DMS53 treated with DMSO at 0.1 percent for 48 hours (cell line): Measurements from ENCODE around the gene FCHO1.
A peak's percentile ranks its signal among the peaks of the same experiment; 100 is the strongest.
"Not testable (repeated sequence)": the region's sequence is repeated elsewhere in the genome, so short reads cannot be mapped to it uniquely, and the experiment has no call there.

ENCODE experiments used
- DNase-seq: peaks from one replicate; lab custom pipeline; 2025; ENCODE audit not compliant: unreplicated experiment; lab: John Stamatoyannopoulos, UW

FCHO1 gene

DNA sequence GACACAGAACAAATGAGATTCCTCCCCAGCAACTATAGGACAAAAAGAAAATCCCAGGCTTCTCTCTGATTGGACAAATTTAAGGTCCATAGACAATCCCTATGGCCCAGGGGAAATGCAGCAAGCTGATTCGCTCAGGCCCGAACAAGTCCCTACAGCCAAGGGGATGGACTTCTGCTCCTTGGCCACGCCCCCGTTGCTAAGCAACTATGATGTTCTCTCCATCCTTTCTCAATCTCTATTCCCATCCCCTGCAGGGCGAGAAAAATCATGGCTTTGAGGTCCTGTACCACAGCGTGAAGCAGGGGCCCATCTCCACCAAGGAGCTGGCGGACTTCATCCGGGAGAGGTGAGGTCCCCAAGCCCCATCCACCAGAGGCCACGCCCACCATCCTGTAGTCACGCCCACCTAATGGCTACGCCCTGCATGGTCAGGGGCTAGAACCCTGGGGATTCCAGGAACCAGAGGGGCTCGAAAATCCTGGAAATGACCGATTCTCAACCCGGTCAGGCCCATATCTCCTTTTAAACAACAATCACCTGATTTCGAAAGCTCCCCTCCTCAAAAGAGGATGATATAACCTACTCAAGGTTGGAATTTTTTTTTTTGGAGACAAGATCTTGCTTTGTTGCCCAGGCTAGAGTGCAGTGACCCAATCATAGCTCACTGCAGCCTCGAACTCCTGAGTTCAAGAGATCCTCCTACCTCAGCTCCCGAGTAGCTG, 11.4 kb downstream of the FCHO1 start:
- DNase-seq: no peak

DNA sequence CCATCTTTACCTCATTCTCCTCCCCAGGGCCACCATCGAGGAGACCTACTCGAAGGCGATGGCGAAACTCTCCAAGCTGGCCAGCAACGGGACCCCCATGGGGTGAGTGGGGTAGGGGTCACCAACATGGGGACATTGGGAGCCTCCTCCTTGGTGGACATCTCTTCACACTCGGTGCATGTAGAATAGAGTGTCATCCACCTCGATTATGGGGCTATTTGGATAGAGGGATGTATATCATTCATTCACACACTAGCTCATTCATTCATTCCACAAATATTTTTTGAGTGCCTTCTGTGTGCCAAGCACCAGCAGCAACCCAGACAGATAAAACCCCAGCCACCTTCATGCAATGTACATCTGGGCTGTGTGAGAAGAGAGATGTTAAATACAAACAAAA, 13.1 kb downstream of the FCHO1 start:
- DNase-seq: no peak

DNA sequence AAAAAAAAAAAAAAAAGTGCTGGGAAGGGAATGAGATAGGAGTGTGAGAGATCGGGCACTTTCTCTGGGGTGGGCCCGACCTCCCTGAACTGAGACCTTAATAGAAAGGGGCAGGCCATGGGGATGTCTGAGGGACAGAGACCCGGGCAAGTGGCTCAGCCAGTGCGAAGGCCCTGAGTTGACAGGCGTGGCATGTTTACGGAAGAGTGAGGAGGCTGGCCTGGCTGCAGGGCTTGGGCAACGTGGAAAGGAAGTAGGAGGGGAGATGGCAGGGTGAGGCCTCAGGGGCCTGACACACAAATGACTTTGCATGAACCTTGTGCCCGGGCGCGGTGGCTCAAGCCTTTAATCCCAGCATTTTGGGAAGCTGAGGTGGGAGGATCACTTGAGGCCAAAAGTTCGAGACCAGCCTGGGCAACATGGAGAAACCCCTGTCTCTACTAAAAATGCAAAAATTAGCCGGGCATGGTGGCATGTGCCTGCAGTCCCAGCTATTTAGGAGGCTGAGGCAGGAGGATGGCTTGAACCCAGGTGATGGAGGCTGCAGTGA, 13.9 kb downstream of the FCHO1 start:
- no peak for DNase-seq

DNA sequence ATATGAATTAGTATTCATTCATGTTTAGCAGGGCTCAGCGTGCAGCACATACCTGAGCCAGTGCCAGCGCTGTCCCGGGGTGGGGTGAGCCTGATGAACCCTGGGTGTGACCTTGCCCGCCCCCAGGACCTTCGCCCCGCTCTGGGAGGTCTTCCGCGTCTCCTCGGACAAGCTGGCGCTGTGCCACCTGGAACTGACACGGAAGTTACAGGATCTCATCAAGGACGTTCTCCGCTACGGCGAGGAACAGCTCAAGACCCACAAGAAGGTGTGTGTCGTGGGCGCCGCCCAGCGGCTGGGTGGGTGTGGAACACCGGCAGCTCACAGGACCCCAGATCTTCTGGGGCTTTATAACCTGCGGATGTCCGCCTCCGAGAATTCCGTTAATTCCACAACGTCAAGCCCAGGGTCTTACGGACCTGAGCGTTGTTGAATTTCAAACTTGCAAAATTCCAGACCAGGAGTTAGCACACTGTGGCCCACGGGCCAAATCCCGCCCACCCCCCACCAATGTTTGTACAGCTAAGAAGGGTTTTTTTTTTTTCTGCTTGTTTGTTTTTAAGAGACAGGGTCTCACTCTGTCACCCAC, 15.4 kb downstream of the FCHO1 start:
- DNase-seq: peak; percentile 42

DNA sequence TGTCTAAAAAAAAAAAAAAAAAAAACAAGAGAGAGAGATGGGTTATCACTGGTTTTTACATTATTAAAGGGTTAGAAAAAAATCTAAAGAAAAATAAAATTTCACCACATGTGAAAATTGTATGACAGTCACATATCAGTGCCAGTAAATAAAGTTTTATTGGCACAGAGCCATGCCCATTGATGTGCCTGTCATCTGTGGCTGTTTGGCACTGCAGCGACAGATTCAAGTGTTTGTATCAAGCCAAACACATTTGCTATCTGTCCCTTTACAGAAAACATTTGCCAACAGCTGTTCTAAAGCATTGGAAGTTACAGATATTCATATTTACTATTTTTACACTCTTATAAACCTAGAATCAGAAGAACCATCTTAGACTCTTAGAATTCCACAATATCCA, 16.3 kb downstream of the FCHO1 start:
- DNase-seq: no peak

DNA sequence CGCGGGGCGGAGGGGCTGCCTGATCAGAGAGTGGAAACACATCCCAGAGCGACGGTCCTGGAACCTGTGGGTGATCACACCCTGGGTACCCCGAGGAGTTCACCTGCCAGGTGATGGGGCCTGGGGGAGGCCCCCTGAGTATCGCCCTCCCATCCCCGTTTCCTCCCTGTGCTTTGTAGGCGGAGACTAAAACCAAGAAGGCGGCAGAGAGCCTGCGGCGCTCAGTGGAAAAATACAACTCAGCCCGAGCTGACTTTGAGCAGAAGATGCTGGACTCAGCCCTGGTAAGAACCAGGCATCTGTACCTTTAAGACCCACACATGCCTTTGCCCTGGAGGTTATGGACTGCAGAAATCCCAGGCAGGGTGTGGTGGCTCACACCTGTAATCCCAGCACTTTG, 19.3 kb downstream of the FCHO1 start:
- no peak for DNase-seq

DNA sequence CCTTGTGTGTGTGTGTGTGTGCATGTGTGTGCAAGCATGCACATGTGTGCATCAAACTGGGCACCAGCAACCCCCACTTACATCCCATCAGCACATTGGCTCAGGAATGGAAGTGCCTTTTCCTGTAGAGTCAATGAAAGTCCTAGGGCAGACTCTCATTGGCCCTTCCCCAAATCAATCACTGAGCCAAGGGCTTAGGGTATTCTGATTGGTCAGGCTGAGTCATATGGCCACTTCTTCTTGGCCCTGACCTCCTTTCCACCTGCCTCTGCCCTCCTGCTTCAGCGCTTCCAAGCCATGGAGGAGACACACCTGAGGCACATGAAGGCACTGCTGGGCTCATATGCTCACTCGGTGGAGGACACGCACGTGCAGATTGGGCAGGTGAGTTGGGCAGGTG, 20.9 kb downstream of the FCHO1 start:
- DNase-seq: no peak

DNA sequence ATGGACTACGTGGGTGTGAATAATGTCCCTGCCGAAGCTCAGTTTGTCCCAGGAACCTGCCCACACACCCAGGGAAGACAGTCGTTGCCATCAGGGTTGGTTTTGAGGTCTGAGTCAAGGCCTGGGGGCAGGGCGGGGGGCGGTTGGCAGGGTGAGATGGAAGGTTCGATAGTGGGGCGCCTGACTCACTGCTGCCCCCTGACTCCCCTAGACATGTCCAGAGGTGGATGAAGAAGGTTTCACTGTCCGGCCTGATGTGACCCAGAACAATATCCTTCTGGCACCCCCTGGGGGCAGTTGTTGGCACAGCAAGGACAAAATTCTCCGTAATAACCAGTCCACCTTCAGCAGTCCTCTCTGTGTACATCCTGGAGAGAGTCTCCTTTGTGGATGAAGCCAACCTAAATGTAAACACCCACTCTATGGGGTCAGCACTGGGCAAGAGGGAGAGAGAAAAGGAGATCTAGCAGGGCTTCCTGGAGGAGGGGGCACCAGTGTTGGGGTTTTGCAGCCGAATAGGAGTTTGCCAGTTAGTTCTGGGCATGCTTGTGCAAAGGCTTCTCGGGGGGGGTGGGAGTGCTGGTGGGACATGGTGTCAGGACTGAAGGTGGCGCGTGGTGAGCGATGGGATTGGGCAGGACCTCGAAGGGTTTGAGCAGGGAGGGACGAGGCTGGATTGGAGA, 24.1 kb downstream of the FCHO1 start:
- no peak for DNase-seq

DNA sequence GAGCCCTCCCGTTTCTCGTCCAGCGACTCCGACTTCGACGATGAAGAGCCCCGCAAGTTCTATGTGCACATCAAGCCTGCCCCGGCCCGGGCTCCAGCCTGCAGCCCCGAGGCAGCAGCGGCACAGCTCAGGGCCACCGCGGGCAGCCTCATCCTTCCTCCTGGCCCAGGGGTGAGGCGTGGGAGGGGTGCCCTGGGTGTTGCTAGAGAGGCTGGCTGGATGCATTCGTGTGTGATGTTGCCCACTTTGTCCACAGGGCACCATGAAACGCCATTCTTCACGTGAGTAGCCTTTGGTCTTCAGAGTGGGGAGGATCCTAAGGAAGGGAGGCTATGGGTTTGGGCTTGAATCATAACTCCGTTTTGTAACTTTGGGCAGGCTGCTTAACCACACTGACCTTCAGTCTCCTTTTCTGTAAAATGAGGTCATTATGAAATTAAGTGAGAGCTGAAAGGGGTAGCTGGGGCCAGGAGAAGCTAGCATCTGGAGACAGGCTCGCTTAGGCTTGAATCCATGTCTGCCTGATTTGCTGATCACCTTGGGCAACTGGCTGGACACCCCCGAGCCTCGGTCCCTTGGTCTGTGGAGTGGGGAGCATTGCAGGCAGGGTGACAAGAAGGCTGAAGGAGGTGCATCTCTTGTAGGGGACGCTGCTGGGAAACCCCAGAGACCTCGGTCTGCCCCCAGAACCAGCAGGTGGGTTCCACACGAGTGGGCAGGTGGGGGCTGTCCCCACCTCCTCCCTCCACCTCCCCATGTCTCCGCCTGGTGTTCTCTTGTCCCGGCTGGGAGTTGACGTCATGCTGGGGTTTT, 24.9 kb downstream of the FCHO1 start:
- DNase-seq: no peak

DNA sequence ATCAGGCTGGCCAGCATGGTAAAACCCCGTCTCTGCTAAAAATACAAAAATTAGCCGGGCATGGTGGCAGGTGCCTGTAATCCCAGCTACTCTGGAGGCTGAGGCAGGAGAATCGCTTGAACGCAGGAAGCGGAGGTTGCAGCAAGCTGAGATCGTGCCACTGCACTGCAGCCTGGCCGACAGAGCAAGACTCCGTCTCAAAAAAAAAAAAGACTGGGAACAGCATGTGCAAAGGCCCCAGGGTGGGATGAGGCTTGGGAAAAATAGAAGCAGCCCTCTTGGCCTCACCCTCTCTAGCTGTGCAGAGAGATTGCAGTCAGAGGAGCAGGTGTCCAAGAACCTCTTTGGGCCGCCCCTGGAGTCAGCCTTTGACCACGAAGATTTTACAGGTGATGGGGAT, 26.6 kb downstream of the FCHO1 start:
- not testable (repeated sequence) for DNase-seq

DNA sequence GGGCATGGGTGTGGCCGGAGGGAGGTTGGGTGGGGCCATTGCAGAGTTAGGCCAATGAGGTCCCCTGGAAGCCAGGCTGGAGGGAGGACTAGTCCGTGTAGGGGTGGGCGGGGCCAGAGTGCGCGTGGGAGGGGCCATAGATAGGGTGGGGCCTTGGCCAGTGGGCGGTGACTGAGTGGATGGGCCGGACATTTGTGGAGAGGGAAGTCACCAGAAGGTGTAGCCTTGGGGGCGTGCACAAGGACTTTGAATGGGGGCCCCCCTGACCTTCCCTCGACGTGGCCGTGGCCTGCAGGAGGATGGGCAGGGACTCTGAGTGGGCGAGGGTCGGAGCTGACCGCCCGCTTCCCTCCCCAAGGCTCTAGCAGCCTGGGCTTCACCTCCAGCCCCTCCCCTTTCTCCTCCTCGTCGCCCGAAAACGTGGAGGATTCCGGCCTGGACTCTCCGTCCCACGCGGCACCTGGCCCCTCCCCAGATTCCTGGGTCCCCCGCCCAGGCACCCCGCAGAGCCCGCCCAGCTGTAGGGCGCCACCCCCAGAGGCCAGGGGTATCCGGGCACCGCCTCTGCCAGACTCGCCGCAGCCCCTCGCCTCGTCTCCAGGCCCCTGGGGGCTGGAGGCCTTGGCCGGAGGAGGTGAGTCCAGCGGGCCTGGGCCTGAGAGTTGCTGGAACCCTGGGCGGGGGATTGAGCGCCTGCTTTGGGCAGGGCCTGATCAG, 27.1 kb downstream of the FCHO1 start:
- no peak for DNase-seq

DNA sequence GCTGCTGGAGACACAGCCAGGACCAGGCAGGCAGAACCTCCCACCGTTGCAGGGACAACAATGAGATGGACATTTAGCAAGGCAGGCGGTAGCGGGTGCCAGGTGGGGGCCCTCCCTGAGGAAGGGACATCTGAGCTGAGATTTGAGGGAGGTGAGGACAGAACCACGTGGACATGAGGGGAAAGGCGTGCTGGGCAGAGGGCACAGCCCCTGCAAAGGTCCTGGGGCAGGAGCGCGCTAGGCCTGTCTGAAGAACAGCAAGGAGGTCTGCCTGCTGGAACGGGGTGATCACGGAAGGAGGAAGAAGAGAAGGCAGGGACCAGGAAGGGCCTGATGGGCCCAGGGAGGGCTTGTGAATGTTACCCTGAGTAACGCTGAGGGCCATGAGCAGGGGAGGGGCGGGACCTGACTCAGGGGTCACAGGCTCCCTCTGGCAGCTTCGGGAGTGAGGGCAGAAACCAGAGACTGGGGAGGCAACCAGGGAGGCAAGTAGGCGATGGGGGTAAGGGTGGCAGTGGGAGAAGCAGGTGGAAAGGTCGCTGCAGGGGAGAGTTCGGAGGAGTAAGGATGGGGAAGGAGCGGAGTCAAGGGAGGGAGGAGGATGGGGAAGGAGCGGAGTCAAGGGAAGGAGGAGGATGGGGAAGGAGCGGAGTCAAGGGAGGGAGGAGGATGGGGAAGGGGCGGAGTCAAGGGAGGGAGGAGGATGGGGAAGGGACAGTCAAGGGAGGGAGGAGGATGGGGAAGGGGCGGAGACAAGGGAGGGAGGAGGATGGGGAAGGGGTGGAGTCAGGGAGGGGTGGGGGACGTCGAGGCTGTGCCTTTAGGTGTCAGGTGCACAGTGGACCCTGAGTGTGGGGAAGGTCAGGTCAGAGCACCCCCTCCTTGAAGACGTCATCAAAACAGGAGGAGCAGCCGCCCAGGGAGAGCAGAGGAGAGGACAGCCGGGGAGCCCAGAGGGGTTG, 28.0 kb downstream of the FCHO1 start:
- DNase-seq: no peak

DNA sequence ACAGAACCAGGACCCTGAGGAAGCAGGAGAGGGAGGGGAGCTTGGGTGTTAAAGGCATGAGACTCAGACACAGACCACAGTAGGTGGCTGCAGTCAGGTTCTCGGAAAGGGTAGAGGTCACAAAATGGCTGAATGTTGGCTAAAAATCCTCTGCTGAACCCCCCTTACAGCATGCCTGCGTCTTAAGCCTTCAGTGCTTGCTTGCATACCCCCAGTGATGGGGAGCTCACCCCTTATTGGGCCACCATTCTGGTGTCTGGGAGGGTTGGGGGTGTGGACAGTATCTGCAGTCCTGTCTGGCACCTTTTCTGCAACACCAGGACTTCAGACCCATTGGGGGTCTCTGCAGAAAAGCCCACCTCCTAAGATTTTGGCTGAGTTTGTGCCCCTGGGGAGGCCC, 29.5 kb downstream of the FCHO1 start:
- DNase-seq: no peak

DNA sequence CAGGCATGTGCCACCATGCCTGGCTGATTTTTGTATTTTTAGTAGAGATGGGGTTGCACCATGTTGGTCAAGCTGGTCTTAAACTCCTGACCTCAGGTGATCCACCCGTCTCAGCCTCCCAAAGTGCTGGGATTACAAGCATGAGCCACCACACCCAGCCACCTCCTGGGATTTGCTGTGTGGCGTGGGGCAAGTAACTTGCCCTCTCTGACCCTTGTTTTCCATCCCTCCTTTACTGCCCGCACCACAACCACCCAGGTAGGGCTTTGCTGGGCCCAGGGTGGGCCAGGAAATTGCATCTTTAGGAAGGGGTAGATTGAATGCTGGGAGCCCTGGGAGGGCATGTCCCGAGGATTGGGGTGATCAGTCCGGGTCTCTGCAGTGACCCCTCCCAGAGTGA, 32.4 kb downstream of the FCHO1 start:
- DNase-seq: not testable (repeated sequence)

DNA sequence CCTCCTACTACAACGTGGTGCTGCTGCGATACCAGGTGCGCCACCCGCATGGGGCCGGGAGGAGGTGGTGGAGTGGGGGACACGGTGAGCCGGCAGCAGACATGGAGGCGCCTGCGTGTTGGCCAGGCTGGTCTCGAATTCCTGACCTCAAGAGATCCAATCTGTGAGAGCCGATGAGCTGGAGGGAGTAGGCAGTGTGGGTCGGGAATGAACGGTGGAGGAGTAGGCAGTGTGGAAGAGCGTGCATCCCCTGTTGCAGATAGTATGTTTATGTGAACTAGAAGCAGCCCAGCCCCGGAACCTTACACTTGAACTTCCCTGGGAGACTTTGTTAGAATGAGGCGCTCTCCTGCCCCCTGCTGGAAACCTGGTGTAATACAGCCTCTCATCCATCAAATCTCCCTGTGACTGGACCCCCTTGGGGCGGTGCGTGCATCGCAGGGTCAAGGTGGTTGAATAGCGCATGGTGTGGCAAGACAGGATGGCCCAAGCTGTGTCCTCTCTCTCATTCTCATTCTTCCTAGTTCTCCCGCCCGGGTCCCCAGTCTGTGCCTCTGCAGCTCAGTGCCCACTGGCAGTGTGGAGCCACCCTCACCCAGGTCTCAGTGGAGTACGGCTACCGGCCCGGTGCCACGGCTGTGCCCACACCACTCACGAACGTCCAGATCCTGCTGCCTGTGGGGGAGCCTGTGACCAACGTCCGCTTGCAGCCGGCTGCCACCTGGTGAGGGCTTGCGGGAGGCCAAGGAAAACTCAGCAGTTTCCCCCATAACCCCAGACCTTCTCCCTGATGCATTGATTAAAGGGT, 33.1 kb downstream of the FCHO1 start:
- peak; percentile 33 for DNase-seq

DNA sequence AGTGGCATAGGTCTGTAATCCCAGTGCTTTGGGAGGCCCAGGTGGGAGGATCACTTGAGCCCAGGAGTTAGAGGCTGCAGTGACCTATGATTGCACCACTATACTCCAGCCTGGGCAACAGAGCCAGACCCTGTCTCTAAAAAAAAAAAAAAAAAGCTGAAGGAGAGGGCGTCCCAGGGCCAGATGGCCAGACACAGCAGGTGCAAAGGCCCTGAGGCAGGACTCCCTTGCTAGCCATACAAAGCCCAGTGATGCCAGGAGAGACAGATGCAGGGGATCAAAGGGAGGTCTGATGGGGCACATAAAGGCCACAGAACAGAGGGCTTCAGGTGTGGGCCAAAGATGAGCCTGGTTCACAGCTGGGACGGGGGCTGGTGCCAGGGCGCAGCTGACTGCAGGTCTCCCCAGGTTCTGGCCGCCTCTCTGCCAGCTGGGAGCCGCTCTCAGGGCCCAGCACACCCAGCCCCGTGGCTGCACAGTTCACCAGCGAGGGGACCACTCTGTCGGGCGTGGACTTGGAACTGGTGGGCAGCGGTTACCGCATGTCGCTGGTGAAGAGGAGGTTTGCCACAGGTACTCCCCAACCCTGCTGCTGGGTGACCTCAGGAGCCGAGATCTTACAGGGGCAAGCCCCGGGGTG, 36.1 kb downstream of the FCHO1 start:
- DNase-seq: no peak

DNA sequence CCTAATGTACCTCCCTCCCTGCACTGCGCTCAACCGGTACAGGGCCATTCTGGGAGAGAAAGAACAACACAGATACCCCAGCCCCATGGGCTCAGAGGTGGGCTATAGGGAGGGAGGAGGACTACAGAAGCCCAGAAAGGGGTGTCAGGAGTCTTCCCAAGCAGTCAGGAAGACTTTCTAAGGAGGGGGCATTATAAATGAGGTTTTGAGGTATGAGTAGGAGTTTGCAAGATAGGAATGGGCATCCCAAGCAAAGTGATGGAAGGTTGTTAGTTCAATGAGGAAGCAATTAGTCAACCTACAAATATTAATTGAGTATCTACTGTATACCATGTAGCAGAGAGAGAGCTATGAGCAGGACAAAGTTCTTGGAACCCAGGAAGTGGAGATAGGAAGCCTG, 37.4 kb downstream of the FCHO1 start:
- DNase-seq: no peak

DNA sequence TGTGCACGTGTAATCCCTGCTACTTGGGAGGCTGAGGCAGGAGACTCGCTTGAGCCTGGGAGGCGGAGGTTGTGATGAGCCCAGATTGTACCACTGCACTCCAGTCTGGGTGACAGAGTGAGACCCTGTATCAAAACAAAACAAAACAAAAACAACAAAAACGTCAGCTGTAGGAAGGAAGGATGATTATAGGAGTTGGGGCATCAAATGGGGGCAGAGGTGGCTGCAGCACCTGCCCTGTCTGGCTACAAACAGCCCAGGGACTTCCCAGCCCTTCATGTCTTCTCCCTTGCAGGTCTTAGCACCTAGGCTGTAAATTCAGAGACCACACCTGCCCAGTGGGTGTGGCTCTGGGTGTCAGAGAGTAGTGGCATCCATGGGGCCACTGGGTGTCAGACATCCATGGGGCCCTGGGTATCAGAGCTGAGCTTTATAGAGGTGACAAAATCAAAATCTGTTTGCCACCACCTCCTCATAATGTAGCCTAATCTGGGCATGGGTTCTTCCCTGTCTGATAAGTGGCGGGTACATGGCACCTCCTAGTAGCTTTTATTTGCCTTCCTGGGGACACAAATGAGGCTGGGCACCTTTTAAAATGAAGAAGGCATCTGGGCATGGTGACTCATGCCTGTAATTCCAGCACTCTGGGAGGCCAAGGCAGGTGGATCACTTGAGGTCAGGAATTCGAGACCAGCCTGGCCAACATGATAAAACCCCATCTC, 38.9 kb downstream of the FCHO1 start:
- peak; percentile 8 for DNase-seq
